ENCODE measurements around the gene KIF24. TPM values are rescaled to one million over a fixed set of nuclear protein-coding genes. Genes with fewer than 3 reads are reported as not detected.

KIF24 gene
- total and polyA plus RNA-seq, 8 donors = 2.4 to 6.8 (median 4.9) TPM

DNA sequence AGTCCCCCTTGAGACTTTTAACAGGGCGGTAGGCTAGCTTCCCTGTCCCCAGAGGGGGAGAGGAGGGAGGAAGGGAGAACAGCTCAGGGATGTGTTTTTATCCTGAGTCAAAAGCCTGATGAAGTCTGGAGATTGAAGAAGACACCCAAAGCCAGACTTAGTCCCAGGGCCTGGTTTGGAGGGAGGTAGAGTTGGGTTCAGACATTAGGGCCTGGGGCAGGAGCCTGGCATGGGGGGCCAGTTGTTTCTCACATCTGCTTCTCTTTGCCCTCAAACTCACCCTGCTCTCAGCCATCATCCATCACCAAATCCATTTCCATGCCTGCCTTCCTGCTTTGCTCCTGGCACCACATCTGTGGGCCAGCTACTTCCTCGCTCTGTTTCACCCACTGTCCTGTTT, 44.7 kb upstream of the KIF24 start:
- H3K36me3 ChIP-seq = peaks cover 0 to 22% of the 10 kb centered on the region in 2 donors
- intact Hi-C loops (cut with DNase I) = no loop called here
- H3K27me3 ChIP-seq = peaks cover 0 to 15% of the 10 kb centered on the region in 2 donors
- H3K4me3 ChIP-seq = no peak overlapping the region
- ATAC-seq = no peak
- no peaks in the 10 kb centered on the region for H3K9me3 ChIP-seq
- H3K4me1 ChIP-seq = peaks cover 0 to 26% of the 10 kb centered on the region in 2 donors
- DNase-seq = no peak
- no peak for TF ChIP-seq CTCF (IDR thresholded peaks at IDR 0.05)
- H3K27ac ChIP-seq = no peak overlapping the region

DNA sequence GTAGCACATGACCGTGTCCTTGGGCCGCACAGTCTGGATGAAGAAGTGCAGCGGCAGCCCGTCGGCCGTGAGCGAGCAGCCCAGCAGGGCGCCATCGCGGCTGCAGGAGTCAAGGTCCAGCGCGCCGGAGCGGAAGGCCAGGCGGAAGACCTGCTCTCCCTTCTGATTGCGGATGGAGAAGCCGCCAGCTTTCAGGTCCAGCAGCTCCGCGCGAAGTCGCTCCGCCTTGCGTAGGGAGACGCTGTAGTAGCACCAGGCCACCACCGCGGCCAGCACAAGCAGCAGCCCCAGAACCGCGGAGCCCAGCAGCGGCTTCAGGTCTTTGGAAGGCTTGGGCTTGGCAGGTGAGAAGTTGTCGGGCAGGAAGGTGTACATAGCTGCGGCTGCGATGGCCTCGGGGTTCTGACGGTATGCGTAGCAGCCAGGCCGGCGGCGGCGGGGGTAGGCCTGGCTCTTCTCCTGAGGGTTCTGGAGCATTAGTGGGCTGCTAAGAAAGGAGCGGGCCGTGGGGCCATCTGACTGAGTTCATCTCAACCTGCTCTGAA, 43.5 kb upstream of the KIF24 start:
- DNase-seq = peak in 1 of 4 donors; percentile 21
- intact Hi-C loops (cut with DNase I) = no loop called here
- H3K27ac ChIP-seq = no peak overlapping the region
- H3K4me1 ChIP-seq = peaks cover 0 to 22% of the 10 kb centered on the region in 2 donors
- peaks cover 0 to 22% of the 10 kb centered on the region in 2 donors for H3K36me3 ChIP-seq
- peaks cover 0 to 15% of the 10 kb centered on the region in 2 donors for H3K27me3 ChIP-seq
- no peaks in the 10 kb centered on the region for H3K9me3 ChIP-seq
- no peak for ATAC-seq
- H3K4me3 ChIP-seq = no peak overlapping the region
- no peak for TF ChIP-seq CTCF (IDR thresholded peaks at IDR 0.05)

- no peak for TF ChIP-seq CTCF (IDR thresholded peaks at IDR 0.05)
These were observed 42.9 kb upstream of the KIF24 start for GRCh38 chr9:34371886-34372466.

GRCh38 chr9:34370970-34371880, 42.2 kb upstream of the KIF24 start:
- TF ChIP-seq CTCF (IDR thresholded peaks at IDR 0.05) = no peak
- intact Hi-C loops (cut with DNase I) = no loop called here
- Histone ChIP-seq H3K4me3 (no peak overlapping the region), H3K9me3 (no peaks in the 10 kb centered on the region), H3K27me3 (peaks cover 0 to 15% of the 10 kb centered on the region in 2 donors), H3K36me3 (peaks cover 0 to 22% of the 10 kb centered on the region in 2 donors), H3K27ac (no peak overlapping the region), H3K4me1 (peaks cover 0 to 12% of the 10 kb centered on the region in 2 donors)
- DNase-seq = peak in 1 of 4 donors; percentile 80
- no peak for ATAC-seq

More at GRCh38 chr9:34371886-34372466, 42.9 kb upstream of the KIF24 start:
- peaks cover 0 to 15% of the 10 kb centered on the region in 2 donors for H3K27me3 ChIP-seq
- H3K36me3 ChIP-seq = peaks cover 0 to 22% of the 10 kb centered on the region in 2 donors
- intact Hi-C loops (cut with DNase I) = no loop called here
- peaks cover 0 to 16% of the 10 kb centered on the region in 2 donors for H3K4me1 ChIP-seq
- ATAC-seq = no peak
- no peak overlapping the region for H3K27ac ChIP-seq
- H3K4me3 ChIP-seq = no peak overlapping the region
- H3K9me3 ChIP-seq = no peaks in the 10 kb centered on the region
- no peak for DNase-seq

Data from left lung (tissue), 10 donors.